MM.1S (cell line): ENCODE data around the gene KLK1.

Experiments used
- DNase-seq: peaks from one replicate; pipeline ENCODE4 v3.0.0-alpha.2; 2015
- H2AFZ ChIP-seq: fragments of 300-600 bp; sonication (generic); 2 replicates; pipeline ENCODE4 v1.6.0; 2016; ENCODE audit warnings: antibody characterized with exemption, low read length
- H3F3A ChIP-seq: fragments of 300-600 bp; sonication (generic); 2 replicates; pipeline ENCODE4 v1.6.1; 2016; ENCODE audit warnings: mild to moderate bottlenecking, antibody characterized with exemption, low read length, moderate library complexity, mixed read lengths; ENCODE audit not compliant: insufficient read depth
- H3K27ac ChIP-seq: fragments of 300-600 bp; sonication (generic); 2 replicates; pipeline ENCODE4 v1.5.1; 2016; ENCODE audit warnings: mild to moderate bottlenecking, low read length
- H3K27me3 ChIP-seq: fragments of 300-600 bp; sonication (generic); replicated peaks from 2 replicates; pipeline ENCODE4 v1.6.0; 2016; ENCODE audit warnings: low read length; ENCODE audit not compliant: insufficient read depth
- H3K36me3 ChIP-seq: fragments of 300-600 bp; sonication (generic); replicated peaks from 2 replicates; pipeline ENCODE4 v1.6.1; 2016; ENCODE audit warnings: mild to moderate bottlenecking, low read length, mixed read lengths; ENCODE audit not compliant: insufficient read depth
- H3K4me1 ChIP-seq: fragments of 300-600 bp; sonication (generic); 2 replicates; pipeline ENCODE4 v1.6.1; 2016; ENCODE audit warnings: low read length, mixed read lengths
- H3K4me2 ChIP-seq: fragments of 300-600 bp; sonication (generic); 2 replicates; pipeline ENCODE4 v1.6.0; 2016; ENCODE audit warnings: low read depth, low read length
- H3K4me3 ChIP-seq: fragments of 300-600 bp; sonication (generic); 2 replicates; pipeline ENCODE4 v1.5.1; 2016; ENCODE audit warnings: low read length, mixed read lengths
- H3K79me2 ChIP-seq: fragments of 300-600 bp; sonication (generic); 2 replicates; pipeline ENCODE4 v1.6.1; 2016; ENCODE audit warnings: mixed run types, low read length, mixed read lengths
- H3K9ac ChIP-seq: fragments of 300-600 bp; sonication (generic); 2 replicates; pipeline ENCODE4 v1.6.1; 2016; ENCODE audit warnings: low read length, mixed read lengths
- H3K9me2 ChIP-seq: fragments of 300-600 bp; sonication (generic); replicated peaks from 2 replicates; pipeline ENCODE4 v1.6.1; 2016; ENCODE audit warnings: mild to moderate bottlenecking, low read length, mixed read lengths; ENCODE audit not compliant: insufficient read depth
- H3K9me3 ChIP-seq: fragments of 300-600 bp; sonication (generic); replicated peaks from 2 replicates; pipeline ENCODE4 v1.6.1; 2016; ENCODE audit warnings: mild to moderate bottlenecking, low read length, mixed read lengths; ENCODE audit not compliant: insufficient read depth
- H4K20me1 ChIP-seq: fragments of 300-600 bp; sonication (generic); 2 replicates; pipeline ENCODE4 v1.6.1; 2016; ENCODE audit warnings: mild to moderate bottlenecking, low read length, moderate library complexity, mixed read lengths; ENCODE audit not compliant: insufficient read depth
- EZH2 ChIP-seq: fragments of 300-600 bp; sonication (generic); optimal IDR thresholded peaks from 2 replicates; pipeline ENCODE3; 2017; ENCODE audit warnings: low read depth, mild to moderate bottlenecking, antibody characterized with exemption, low read length, mixed read lengths
- EZH2phosphoT487 ChIP-seq: fragments of 300-600 bp; sonication (generic); IDR thresholded peaks from 2 replicates; pipeline ENCODE4 v1.6.1; 2018; ENCODE audit warnings: antibody characterized with exemption, low read length
- TF ChIP-seq, protein P1 (sequence below): fragments of 300-600 bp; sonication (generic); IDR thresholded peaks from 2 replicates; pipeline ENCODE4 v1.5.1; 2016; ENCODE audit warnings: antibody characterized with exemption, low read length, mixed read lengths

The KLK1 gene

DNA sequence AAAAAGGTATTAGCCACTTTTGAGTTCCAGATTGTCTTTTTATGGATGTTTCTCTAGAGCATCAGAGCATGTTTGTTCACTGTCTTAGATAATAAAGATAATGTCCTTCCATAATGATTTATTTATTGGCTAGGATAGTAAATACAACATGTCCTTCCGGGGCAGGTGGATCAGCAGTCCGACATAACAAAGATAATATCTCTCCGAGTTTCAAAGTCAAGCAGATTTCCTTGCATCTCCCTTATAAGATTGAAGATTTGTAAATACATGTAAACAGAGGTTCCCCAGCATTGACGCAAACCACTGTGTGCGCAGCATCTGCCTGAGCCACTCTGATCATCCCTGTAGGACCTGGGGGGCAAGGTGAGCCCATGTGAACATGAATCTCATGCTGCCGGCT lies 18.5 kb upstream of the KLK1 start:
- TF ChIP-seq EZH2 (no peak), EZH2phosphoT487 (no peak)
- TF ChIP-seq, protein P1, sequence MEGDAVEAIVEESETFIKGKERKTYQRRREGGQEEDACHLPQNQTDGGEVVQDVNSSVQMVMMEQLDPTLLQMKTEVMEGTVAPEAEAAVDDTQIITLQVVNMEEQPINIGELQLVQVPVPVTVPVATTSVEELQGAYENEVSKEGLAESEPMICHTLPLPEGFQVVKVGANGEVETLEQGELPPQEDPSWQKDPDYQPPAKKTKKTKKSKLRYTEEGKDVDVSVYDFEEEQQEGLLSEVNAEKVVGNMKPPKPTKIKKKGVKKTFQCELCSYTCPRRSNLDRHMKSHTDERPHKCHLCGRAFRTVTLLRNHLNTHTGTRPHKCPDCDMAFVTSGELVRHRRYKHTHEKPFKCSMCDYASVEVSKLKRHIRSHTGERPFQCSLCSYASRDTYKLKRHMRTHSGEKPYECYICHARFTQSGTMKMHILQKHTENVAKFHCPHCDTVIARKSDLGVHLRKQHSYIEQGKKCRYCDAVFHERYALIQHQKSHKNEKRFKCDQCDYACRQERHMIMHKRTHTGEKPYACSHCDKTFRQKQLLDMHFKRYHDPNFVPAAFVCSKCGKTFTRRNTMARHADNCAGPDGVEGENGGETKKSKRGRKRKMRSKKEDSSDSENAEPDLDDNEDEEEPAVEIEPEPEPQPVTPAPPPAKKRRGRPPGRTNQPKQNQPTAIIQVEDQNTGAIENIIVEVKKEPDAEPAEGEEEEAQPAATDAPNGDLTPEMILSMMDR = no peak
- Histone ChIP-seq H3K4me2 (no peak overlapping the region), H3K79me2 (no peaks in the 10 kb centered on the region), H3K9me2 (no peaks in the 10 kb centered on the region), H3F3A (no peaks in the 10 kb centered on the region), H3K4me3 (no peak overlapping the region), H3K9me3 (no peaks in the 10 kb centered on the region), H3K27ac (no peak overlapping the region), H3K36me3 (no peaks in the 10 kb centered on the region), H4K20me1 (no peaks in the 10 kb centered on the region), H3K9ac (no peak overlapping the region), H3K27me3 (peaks cover 61% of the 10 kb centered on the region), H2AFZ (no peak overlapping the region), H3K4me1 (peaks cover 7% of the 10 kb centered on the region; the same call in 1 of the 2 replicates)
- DNase-seq = no peak

DNA sequence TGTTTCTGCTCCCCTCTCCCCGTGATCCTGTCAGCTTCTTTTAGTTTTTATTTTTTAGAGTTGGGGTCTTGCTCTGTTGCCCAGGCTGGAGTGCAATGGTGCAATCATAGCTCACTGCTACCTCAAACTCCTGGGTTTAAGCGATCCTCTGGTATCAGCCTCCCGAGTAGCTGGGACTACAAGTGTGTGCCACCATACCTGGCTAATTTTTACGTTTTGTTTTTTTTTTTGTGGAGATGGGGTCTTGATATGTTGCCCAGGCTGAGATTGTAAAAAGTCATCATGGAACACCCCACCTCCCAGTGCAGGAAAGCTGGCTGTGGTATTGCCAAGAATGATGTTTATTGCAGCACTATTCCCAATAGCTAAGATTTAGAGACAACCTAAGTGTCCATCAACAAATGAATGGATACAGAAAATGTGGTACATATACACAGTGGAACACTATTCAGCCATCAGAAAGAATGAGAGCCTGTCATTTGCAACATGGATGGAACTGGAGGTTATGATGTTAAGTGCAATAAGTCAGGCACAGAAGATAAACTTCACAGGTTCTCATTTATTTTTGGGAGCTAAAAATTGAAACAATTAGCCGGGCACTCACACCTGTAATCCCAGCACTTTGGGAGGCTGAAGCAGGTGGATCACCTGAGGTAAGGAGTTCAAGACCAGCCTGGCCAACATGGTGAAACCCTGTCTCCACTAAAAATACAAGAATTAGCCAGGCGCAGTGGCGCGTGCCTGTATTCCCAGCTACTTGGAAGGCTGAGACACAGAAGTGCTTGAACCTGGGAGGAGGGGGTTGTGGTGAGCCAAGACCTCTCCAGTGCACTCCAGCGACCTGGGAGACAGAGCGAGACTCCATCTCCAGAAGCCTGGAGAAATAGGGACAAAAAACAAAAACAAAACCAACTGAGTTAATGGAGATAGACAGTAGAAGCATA lies 16.4 kb upstream of the KLK1 start:
- TF ChIP-seq, protein P1 = no peak
- no peak for TF ChIP-seq EZH2
- TF ChIP-seq EZH2phosphoT487 = no peak
- Histone ChIP-seq H4K20me1 (no peaks in the 10 kb centered on the region), H3K4me2 (no peak overlapping the region), H3K4me1 (peaks cover 7% of the 10 kb centered on the region; the same call in 1 of the 2 replicates), H3K27ac (no peak overlapping the region), H3K9me3 (no peaks in the 10 kb centered on the region), H3K79me2 (no peaks in the 10 kb centered on the region), H3F3A (no peaks in the 10 kb centered on the region), H3K4me3 (no peak overlapping the region), H3K27me3 (peaks cover 63% of the 10 kb centered on the region), H2AFZ (no peak overlapping the region), H3K36me3 (no peaks in the 10 kb centered on the region), H3K9me2 (no peaks in the 10 kb centered on the region), H3K9ac (no peak overlapping the region)
- no peak for DNase-seq

DNA sequence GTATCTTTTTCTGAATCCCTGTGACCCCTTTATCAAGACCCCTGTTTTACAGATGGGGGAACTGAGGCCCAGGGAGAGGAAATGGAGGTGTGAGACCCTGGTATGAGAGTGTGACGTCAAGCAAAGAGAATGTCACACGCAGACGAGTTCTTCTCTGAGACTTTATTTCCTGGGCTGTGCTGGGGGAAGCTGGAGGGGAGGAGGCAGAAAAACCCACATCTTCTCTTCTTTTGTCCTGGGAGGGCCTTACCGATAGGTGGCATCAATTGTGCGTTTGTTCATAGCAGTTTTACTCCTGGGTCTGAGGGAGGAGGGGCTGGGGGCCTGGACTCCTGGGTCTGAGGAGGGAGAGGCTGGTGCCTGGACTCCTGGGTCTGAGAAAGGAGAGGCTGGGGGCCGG lies 14.7 kb upstream of the KLK1 start:
- Histone ChIP-seq H3K79me2 (no peaks in the 10 kb centered on the region), H3K9me3 (no peaks in the 10 kb centered on the region), H3K36me3 (no peaks in the 10 kb centered on the region), H3K4me2 (no peak overlapping the region), H4K20me1 (no peaks in the 10 kb centered on the region), H3F3A (no peaks in the 10 kb centered on the region), H3K9ac (no peak overlapping the region), H3K27me3 (peaks cover 62% of the 10 kb centered on the region), H3K4me1 (no peaks in the 10 kb centered on the region), H2AFZ (no peak overlapping the region), H3K9me2 (no peaks in the 10 kb centered on the region), H3K27ac (no peak overlapping the region), H3K4me3 (no peak overlapping the region)
- TF ChIP-seq, protein P1 = peak; percentile 14; the same call in 1 of the 2 replicates
- no peak for TF ChIP-seq EZH2phosphoT487
- TF ChIP-seq EZH2 = no peak
- no peak for DNase-seq
